ENCODE measurements around the gene LDLR.

- no peak for TF ChIP-seq EZH2 (IDR thresholded peaks at IDR 0.05)
- no peak for TF ChIP-seq POLR2AphosphoS5 (IDR thresholded peaks at IDR 0.05; ENCODE audit: borderline replicate concordance, low read depth, low read length)
Observed at GRCh38 chr19:11140896-11141295, 51.6 kb downstream of the LDLR start.
